ENCODE data around the gene SEZ6. TPM values are rescaled to one million over a fixed set of nuclear protein-coding genes. Genes with fewer than 3 reads are reported as not detected.

SEZ6 gene
- total and polyA plus RNA-seq, 2 of the 4 experiments (the other 2 are of a cell fraction), result not detected

DNA sequence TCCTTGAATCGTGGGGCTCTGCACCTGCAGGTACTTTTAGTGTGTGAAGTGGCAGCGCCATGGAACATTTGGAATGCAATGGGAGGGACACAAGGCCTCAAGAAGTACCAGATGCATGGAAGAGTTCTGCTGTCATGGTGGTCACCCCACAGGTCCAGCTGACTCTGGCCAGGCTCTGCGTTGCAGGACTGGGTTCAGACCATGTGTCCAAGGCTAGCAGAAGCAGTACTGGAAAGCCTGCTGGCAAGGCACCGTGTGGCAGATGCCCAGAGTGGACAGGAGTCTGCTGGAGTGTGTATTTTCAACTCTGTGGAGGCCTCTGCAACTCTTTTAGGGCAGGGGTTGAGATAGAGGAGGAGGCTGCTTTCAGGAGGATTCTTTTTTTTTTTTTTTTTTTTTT, 39.2 kb upstream of the SEZ6 start:
- CTCF ChIA-PET, result no interaction called here
- no peak overlapping the region for H2BK120ac ChIP-seq (ENCODE audit: low read depth, low read length)
- no peaks in the 10 kb centered on the region for H3K36me3 ChIP-seq (ENCODE audit: control insufficient read depth, insufficient read depth, low read length)
- no peak overlapping the region for H4K5ac ChIP-seq (ENCODE audit: low read depth, low read length)
- no peak overlapping the region for H3K56ac ChIP-seq (ENCODE audit: extremely low read depth, insufficient read depth, low read length)
- no peak overlapping the region for H3K14ac ChIP-seq (replicated peaks; ENCODE audit: low read depth, low read length)
- no peak overlapping the region for H2BK5ac ChIP-seq (ENCODE audit: low read depth, low read length, poor library complexity, severe bottlenecking)
- H2AFZ ChIP-seq (replicated peaks; ENCODE audit: low read length, poor library complexity), result no peak overlapping the region
- no peak for TF ChIP-seq POLR2A (IDR thresholded peaks at IDR 0.05; ENCODE audit: low read depth, low read length)
- TF ChIP-seq, protein P1, sequence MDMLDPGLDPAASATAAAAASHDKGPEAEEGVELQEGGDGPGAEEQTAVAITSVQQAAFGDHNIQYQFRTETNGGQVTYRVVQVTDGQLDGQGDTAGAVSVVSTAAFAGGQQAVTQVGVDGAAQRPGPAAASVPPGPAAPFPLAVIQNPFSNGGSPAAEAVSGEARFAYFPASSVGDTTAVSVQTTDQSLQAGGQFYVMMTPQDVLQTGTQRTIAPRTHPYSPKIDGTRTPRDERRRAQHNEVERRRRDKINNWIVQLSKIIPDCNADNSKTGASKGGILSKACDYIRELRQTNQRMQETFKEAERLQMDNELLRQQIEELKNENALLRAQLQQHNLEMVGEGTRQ (IDR thresholded peaks at IDR 0.05; ENCODE audit: low read depth, low read length), result no peak
- TF ChIP-seq MAZ (IDR thresholded peaks at IDR 0.05; ENCODE audit: borderline replicate concordance, low read depth, low read length), result no peak
- TF ChIP-seq, protein P2, sequence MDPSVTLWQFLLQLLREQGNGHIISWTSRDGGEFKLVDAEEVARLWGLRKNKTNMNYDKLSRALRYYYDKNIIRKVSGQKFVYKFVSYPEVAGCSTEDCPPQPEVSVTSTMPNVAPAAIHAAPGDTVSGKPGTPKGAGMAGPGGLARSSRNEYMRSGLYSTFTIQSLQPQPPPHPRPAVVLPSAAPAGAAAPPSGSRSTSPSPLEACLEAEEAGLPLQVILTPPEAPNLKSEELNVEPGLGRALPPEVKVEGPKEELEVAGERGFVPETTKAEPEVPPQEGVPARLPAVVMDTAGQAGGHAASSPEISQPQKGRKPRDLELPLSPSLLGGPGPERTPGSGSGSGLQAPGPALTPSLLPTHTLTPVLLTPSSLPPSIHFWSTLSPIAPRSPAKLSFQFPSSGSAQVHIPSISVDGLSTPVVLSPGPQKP (IDR thresholded peaks at IDR 0.05; ENCODE audit: borderline replicate concordance, low read depth, low read length), result no peak
- no peak for TF ChIP-seq CTCF (conservative IDR thresholded peaks at IDR 0.05; ENCODE audit: low read depth, low read length)
- TF ChIP-seq NFE2L2 (IDR thresholded peaks at IDR 0.05; ENCODE audit: low read depth, low read length), result no peak
- no peak for TF ChIP-seq MXI1 (IDR thresholded peaks at IDR 0.05; ENCODE audit: borderline replicate concordance, low read depth, low read length)
- TF ChIP-seq SMC3 (IDR thresholded peaks at IDR 0.05; ENCODE audit: low read depth, low read length), result no peak
- TF ChIP-seq RFX5 (IDR thresholded peaks at IDR 0.05; ENCODE audit: low read depth, low read length), result no peak
- TF ChIP-seq BHLHE40 (IDR thresholded peaks at IDR 0.05; ENCODE audit: low read depth, low read length), result no peak
- TF ChIP-seq CEBPB (IDR thresholded peaks at IDR 0.05; ENCODE audit: low read depth, low read length), result no peak
- no peak for TF ChIP-seq FOS (IDR thresholded peaks at IDR 0.05; ENCODE audit: low read depth, low read length)
- TF ChIP-seq RAD21 (IDR thresholded peaks at IDR 0.05; ENCODE audit: low read length), result no peak
- TF ChIP-seq MAFK (IDR thresholded peaks at IDR 0.05; ENCODE audit: low read depth, low read length), result no peak
- H3K18ac ChIP-seq (ENCODE audit: low read depth, low read length), result no peak overlapping the region
- in situ Hi-C loops (cut with MboI; ENCODE audit: low sequenced_read_pairs) (loop anchor here (10.0 kb wide), 1 partner anchor 60 kb away; no protein-coding TSS in a partner anchor), intact Hi-C loops (cut with micrococcal nuclease) (loop anchor here (10.0 kb wide), 1 partner anchor 80 kb away; no protein-coding TSS in a partner anchor), dilution Hi-C loops (cut with HindIII; ENCODE audit: low sequenced_read_pairs, unreplicated experiment) (no loop called here)
- no peak overlapping the region for H3K9ac ChIP-seq (ENCODE audit: low read depth, low read length)
- no TSS peak for BruUV-seq (replicated peaks)
- POLR2A ChIA-PET (ENCODE audit: unreplicated experiment), result no interaction called here
- no peaks in the 10 kb centered on the region for H3K79me1 ChIP-seq (ENCODE audit: low read depth in 1 of 2, low read length in 2 of 2)
- H2AK5ac ChIP-seq (ENCODE audit: low read depth, low read length), result no peak overlapping the region
- no peak overlapping the region for H4K8ac ChIP-seq (ENCODE audit: low read depth in 2 of 2, low read length in 2 of 2)
- no peak overlapping the region for H2AK9ac ChIP-seq (replicated peaks; ENCODE audit: low read depth, low read length, poor library complexity)
- no peak overlapping the region for H2BK20ac ChIP-seq (ENCODE audit: low read depth, low read length)
- DNase-seq (no peak), ATAC-seq (ENCODE audit: low read depth) (no peak)
- H3K23ac ChIP-seq (ENCODE audit: low read depth, low read length), result no peak overlapping the region
- peaks cover 52% of the 10 kb centered on the region for H3K27me3 ChIP-seq (ENCODE audit: control insufficient read depth, insufficient read depth, low read length)
- H2BK15ac ChIP-seq (ENCODE audit: low read depth, low read length), result no peak overlapping the region
- H3K9me1 ChIP-seq (ENCODE audit: insufficient read depth, low read length), result peaks cover 2% of the 10 kb centered on the region; the same call in 1 of the 2 replicates
- no peak overlapping the region for H3K4me3 ChIP-seq (ENCODE audit: insufficient read depth, low read depth, low read length)
- H3K4me1 ChIP-seq (ENCODE audit: control insufficient read depth, insufficient read depth, low read length), result no peaks in the 10 kb centered on the region
- H4K20me1 ChIP-seq (ENCODE audit: insufficient read depth, low read length), result no peaks in the 10 kb centered on the region
- H3K27ac ChIP-seq (ENCODE audit: insufficient read depth, low read length), result no peak overlapping the region
- no peak overlapping the region for H4K91ac ChIP-seq (ENCODE audit: insufficient read depth, low read depth, low read length)
- H3K4me2 ChIP-seq (ENCODE audit: low read depth, low read length), result no peak overlapping the region
- WGBS, 2 experiments (ENCODE audit: extremely low coverage in 2 of 2, insufficient read length in 1 of 2), result 69% methylated on average over 2 of the region's 4 CpGs; no CpG with 5 or more reads in 1 of the 2 experiments
- no peaks in the 10 kb centered on the region; the same call in 1 of the 2 replicates for H3K9me3 ChIP-seq (ENCODE audit: control insufficient read depth, insufficient read depth, low read length)
- H3K4ac ChIP-seq (ENCODE audit: low read depth, low read length), result no peak overlapping the region
